SK-N-MC (cell line): ENCODE measurements around the gene BMP8B.
"Not testable (repeated sequence)": the region's sequence is repeated elsewhere in the genome, so short reads cannot be mapped to it uniquely, and the experiment has no call there.

ENCODE experiments used
- EZH2 ChIP-seq: fragments of 200-600 bp; sonication (generic); IDR thresholded peaks from one replicate; pipeline ENCODE4 v1.6.1; 2017; ENCODE audit warnings: antibody characterized with exemption
- FOXP2 ChIP-seq: optimal IDR thresholded peaks from 2 replicates; pipeline ENCODE3; 2011; ENCODE audit warnings: mild to moderate bottlenecking, moderate library complexity; ENCODE audit not compliant: insufficient read depth; ENCODE audit errors: extremely low read length, control extremely low read depth
- POLR2AphosphoS5 ChIP-seq: IDR thresholded peaks from 2 replicates; pipeline ENCODE4 v1.6.1; 2012; ENCODE audit warnings: mild to moderate bottlenecking, low read depth, low read length, borderline replicate concordance

GRCh38 chr1:39766466-39766865, 22.2 kb downstream of the BMP8B start:
- TF ChIP-seq FOXP2, EZH2, POLR2AphosphoS5: not testable (repeated sequence)
